ENCODE measurements around the gene PSMB11. TPM values are rescaled to one million over a fixed set of nuclear protein-coding genes. Genes with fewer than 3 reads are reported as not detected.
A peak's percentile ranks its signal among the peaks of the same experiment; 100 is the strongest.

PSMB11 gene
- total RNA-seq, 1 donor from 2014 or later: not detected

GRCh38 chr14:23034498-23035302, 7.3 kb upstream of the PSMB11 start, which contains the start of gene PSMB5:
TSS of gene PSMB5 (minus strand) at chr14:23034900. CDS start at chr14:23034881, 19 bp downstream.
- no peak for TF ChIP-seq CTCF (IDR thresholded peaks at IDR 0.05)
- peak; percentile 61 to 95 for DNase-seq (ENCODE audit: low spot score in 2 of 2)
- Histone ChIP-seq H3K9me3 (no peaks in the 10 kb centered on the region), H3K27ac (peak within 1 kb of the TSS; percentile 91 to 93), H3K27me3 (no peaks in the 10 kb centered on the region), H3K36me3 (peaks cover 30 to 32% of the 10 kb centered on the region in 2 donors), H3K4me1 (peaks cover 7 to 8% of the 10 kb centered on the region in 2 donors), H3K4me3 (peak within 1 kb of the TSS; percentile 72 to 80)
- intact Hi-C loops (cut with DNase I): loop anchor here (1.0 to 2.0 kb wide), 4 partner anchors 24 to 61 kb away; partner anchors contain the start of genes ACIN1 and C14orf119

DNA sequence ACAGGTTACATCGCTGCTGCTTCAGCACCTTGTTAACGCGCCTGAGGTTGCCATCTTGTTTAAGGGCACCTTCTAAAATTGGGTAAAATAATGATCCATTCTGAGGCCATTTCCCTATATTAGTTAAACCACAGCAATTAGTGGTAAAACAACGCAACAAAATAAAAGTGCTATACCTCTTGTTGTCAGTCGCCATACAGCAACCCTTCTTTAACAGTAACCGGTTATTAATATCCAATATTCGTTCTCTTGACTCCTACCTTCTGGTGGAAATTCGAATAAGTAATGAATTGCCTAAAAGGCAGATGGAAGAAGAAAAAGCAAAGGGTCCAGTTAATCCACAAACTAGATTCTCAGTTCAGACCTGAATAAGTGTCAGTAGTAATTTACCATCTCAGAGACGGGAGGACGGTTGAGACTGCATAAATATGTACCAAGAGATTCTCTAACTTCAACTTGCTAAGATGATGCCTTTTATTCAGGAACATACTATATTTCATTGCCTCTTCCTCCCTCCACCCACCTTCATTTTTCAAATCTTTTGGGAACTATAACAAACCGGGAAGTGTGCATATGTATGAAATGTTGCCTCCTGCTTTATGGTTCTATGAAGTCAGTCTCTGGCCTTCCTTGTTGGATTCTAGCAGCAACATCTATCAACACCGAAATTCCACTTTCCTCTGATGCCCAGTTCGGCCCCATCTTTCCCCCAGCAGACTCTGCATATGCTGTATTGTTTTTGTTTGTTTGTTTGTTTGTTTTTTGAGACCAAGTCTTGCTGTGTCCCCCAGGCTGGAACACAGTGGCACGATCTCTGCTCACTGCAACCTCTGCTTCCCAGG, 6.5 kb upstream of the PSMB11 start:
- peaks cover 24 to 29% of the 10 kb centered on the region in 2 donors for H3K36me3 ChIP-seq
- no peaks in the 10 kb centered on the region for H3K27me3 ChIP-seq
- no peak for TF ChIP-seq CTCF (IDR thresholded peaks at IDR 0.05)
- intact Hi-C loops (cut with DNase I): loop anchor here (1.0 to 2.0 kb wide), 4 partner anchors 23 to 60 kb away; partner anchors contain the start of genes ACIN1 and C14orf119
- H3K4me1 ChIP-seq: peaks cover 7 to 8% of the 10 kb centered on the region in 2 donors
- no peak for DNase-seq (ENCODE audit: low spot score in 2 of 2)
- no peaks in the 10 kb centered on the region for H3K9me3 ChIP-seq
- H3K27ac ChIP-seq: peak overlapping the region; percentile 91 to 93
- peak overlapping the region; percentile 72 to 80 for H3K4me3 ChIP-seq

DNA sequence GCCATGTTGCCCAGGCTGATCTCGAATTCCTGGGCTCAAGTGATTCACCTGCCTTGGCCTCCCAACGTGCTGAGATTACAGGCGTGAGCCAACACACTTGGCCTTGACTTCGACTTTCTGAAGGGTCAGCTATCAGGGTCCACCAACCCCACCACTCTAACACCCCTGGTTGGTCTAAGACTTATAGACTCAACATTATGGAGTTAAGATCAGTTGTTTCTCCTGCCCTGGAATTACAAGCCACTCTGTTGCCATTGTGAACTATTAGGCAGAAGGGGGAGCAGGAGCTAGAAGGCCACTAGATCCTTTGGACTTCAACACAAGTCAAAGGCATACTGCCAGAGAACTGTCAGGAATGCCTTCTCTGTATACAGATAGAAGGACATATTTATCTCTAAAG, 1.9 kb upstream of the PSMB11 start:
- no peak overlapping the region for H3K27ac ChIP-seq
- intact Hi-C loops (cut with DNase I): no loop called here
- H3K4me1 ChIP-seq: no peaks in the 10 kb centered on the region
- no peak overlapping the region for H3K4me3 ChIP-seq
- H3K9me3 ChIP-seq: no peaks in the 10 kb centered on the region
- H3K27me3 ChIP-seq: no peaks in the 10 kb centered on the region
- no peak for TF ChIP-seq CTCF (IDR thresholded peaks at IDR 0.05)
- H3K36me3 ChIP-seq: no peaks in the 10 kb centered on the region
- DNase-seq (ENCODE audit: low spot score in 2 of 2): no peak

DNA sequence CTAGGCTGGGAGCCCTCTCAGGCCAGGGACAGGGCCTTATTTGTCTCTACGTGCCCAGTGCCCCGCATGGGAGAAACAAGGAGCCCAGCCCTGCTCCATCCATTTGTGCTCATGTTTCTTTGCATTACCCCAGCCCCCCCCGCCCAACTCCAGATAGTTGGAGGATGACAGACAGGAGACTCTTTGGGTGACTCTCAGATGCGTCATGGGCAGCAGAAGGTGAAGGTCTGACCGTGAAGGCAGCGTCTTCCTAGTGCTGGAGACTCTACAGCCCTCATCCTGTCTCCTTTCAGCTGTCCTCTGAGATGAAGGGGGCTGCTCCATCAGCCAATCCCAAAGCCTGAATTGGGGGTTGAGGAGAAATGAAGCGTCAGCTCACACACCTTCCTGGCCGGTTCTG, 283 bp upstream of the PSMB11 start:
- no peak for DNase-seq (ENCODE audit: low spot score in 2 of 2)
- intact Hi-C loops (cut with DNase I): no loop called here
- Histone ChIP-seq H3K36me3 (no peaks in the 10 kb centered on the region), H3K27ac (no peak overlapping the region), H3K4me3 (no peak overlapping the region), H3K4me1 (no peaks in the 10 kb centered on the region), H3K9me3 (no peaks in the 10 kb centered on the region), H3K27me3 (no peaks in the 10 kb centered on the region)
- TF ChIP-seq CTCF (IDR thresholded peaks at IDR 0.05): no peak

GRCh38 chr14:23043145-23043544, 1.1 kb downstream of the PSMB11 start:
- intact Hi-C loops (cut with DNase I): no loop called here
- no peak for DNase-seq (ENCODE audit: low spot score in 2 of 2)
- H3K4me3 ChIP-seq: no peak overlapping the region

More at GRCh38 chr14:23043145-23043544, 1.1 kb downstream of the PSMB11 start:
- Histone ChIP-seq H3K36me3 (no peaks in the 10 kb centered on the region), H3K9me3 (no peaks in the 10 kb centered on the region), H3K27ac (no peak overlapping the region), H3K4me1 (no peaks in the 10 kb centered on the region), H3K27me3 (no peaks in the 10 kb centered on the region)
- TF ChIP-seq CTCF (IDR thresholded peaks at IDR 0.05): no peak
